Glutamatergic neuron (in vitro differentiated cells): ENCODE measurements around the gene MDN1. TPM values are rescaled to one million over a fixed set of nuclear protein-coding genes. Genes with fewer than 3 reads are reported as not detected.
A peak's percentile ranks its signal among the peaks of the same experiment; 100 is the strongest.

ENCODE experiments used
- DNase-seq: peaks from one replicate; pipeline ENCODE4 v3.0.0; 2022
- H3K27ac Mint-ChIP-seq: one replicate; pipeline ENCODE4 v1.8.0; 2020; ENCODE audit warnings: mild to moderate bottlenecking, mixed read lengths, inconsistent platforms; ENCODE audit not compliant: unreplicated experiment
- H3K27me3 Mint-ChIP-seq: one replicate; pipeline ENCODE4 v1.8.0; 2020; ENCODE audit warnings: mild to moderate bottlenecking, moderate library complexity, mixed read lengths, inconsistent platforms; ENCODE audit not compliant: unreplicated experiment
- H3K36me3 Mint-ChIP-seq: one replicate; pipeline ENCODE4 v1.8.0; 2020; ENCODE audit warnings: mild to moderate bottlenecking, mixed read lengths, inconsistent platforms; ENCODE audit not compliant: unreplicated experiment
- H3K4me1 Mint-ChIP-seq: one replicate; pipeline ENCODE4 v1.8.0; 2020; ENCODE audit warnings: mild to moderate bottlenecking, low read depth, mixed read lengths, inconsistent platforms; ENCODE audit not compliant: unreplicated experiment
- H3K4me3 Mint-ChIP-seq: one replicate; pipeline ENCODE4 v1.8.0; 2020; ENCODE audit warnings: mild to moderate bottlenecking, mixed read lengths, inconsistent platforms; ENCODE audit not compliant: unreplicated experiment
- H3K9me3 Mint-ChIP-seq: one replicate; pipeline ENCODE4 v1.8.0; 2020; ENCODE audit warnings: mild to moderate bottlenecking, moderate library complexity, mixed read lengths, inconsistent platforms; ENCODE audit not compliant: unreplicated experiment
- CTCF ChIP-seq: fragments of 200-600 bp; sonication (generic); IDR thresholded peaks from one replicate; pipeline ENCODE4 v1.5.0; 2021; ENCODE audit not compliant: partially characterized antibody, unreplicated experiment
- long read RNA-seq: library from polyadenylated mRNA; unstranded; transcript quantifications from one replicate; pipeline ENCODE4 v2.0.0, GENCODE V29; 2020; ENCODE audit not compliant: unreplicated experiment
- total RNA-seq: library from RNA; stranded (reverse); fragmentation: NEBNext Ultra II Directional; extraction: Animal tissue kit (Norgen Biotek cat#: 25700); gene quantifications from one replicate; pipeline ENCODE4 v1.2.1, GENCODE V29; 2021; ENCODE audit not compliant: unreplicated experiment

Gene MDN1
- total RNA-seq = 39.2 TPM
- long read RNA-seq, partial matches to known transcripts = 5 of 7 reads
- long read RNA-seq, other reads (novel, unspliced or antisense) = 2 of 7 reads

GRCh38 chr6:89819336-89820130, at the start of gene MDN1:
Gene MDN1 (minus strand): TSS chr6:89819794. CDS start chr6:89819607, 187 bp downstream.
- peak; percentile 93 for DNase-seq
- peaks cover 4% of the 10 kb centered on the region for H3K4me1 Mint-ChIP-seq
- TF ChIP-seq CTCF = no peak
- no peaks in the 10 kb centered on the region for H3K27me3 Mint-ChIP-seq
- peaks cover 3% of the 10 kb centered on the region for H3K9me3 Mint-ChIP-seq
- peak within 1 kb of the TSS; percentile 91 for H3K4me3 Mint-ChIP-seq
- H3K27ac Mint-ChIP-seq = peak within 1 kb of the TSS; percentile 76
- no peaks in the 10 kb centered on the region for H3K36me3 Mint-ChIP-seq

GRCh38 chr6:89866024-89866678, 46.6 kb upstream of the MDN1 start:
- no peak overlapping the region for H3K4me3 Mint-ChIP-seq
- H3K4me1 Mint-ChIP-seq = no peaks in the 10 kb centered on the region
- peaks cover 3% of the 10 kb centered on the region for H3K9me3 Mint-ChIP-seq
- no peak for TF ChIP-seq CTCF
- no peak overlapping the region for H3K27ac Mint-ChIP-seq
- DNase-seq = no peak
- no peaks in the 10 kb centered on the region for H3K27me3 Mint-ChIP-seq
- peaks cover 15% of the 10 kb centered on the region for H3K36me3 Mint-ChIP-seq

- Mint-ChIP-seq H3K27ac (no peak overlapping the region), H3K9me3 (peaks cover 3% of the 10 kb centered on the region), H3K36me3 (peaks cover 7% of the 10 kb centered on the region), H3K27me3 (no peaks in the 10 kb centered on the region), H3K4me3 (no peak overlapping the region), H3K4me1 (no peaks in the 10 kb centered on the region)
- TF ChIP-seq CTCF = no peak
- DNase-seq = no peak
Measured at GRCh38 chr6:89862698-89863097, 43.1 kb upstream of the MDN1 start.

- Mint-ChIP-seq H3K4me1 (no peaks in the 10 kb centered on the region), H3K27me3 (no peaks in the 10 kb centered on the region), H3K36me3 (peaks cover 6% of the 10 kb centered on the region), H3K9me3 (peaks cover 3% of the 10 kb centered on the region), H3K4me3 (no peak overlapping the region), H3K27ac (no peak overlapping the region)
- DNase-seq = no peak
- TF ChIP-seq CTCF = no peak
Measured at GRCh38 chr6:89862273-89862672, 42.7 kb upstream of the MDN1 start.

- DNase-seq = no peak
- H3K27me3 Mint-ChIP-seq = no peaks in the 10 kb centered on the region
- H3K4me1 Mint-ChIP-seq = no peaks in the 10 kb centered on the region
- no peak overlapping the region for H3K27ac Mint-ChIP-seq
- H3K9me3 Mint-ChIP-seq = peaks cover 2% of the 10 kb centered on the region
- no peak overlapping the region for H3K4me3 Mint-ChIP-seq
- no peak for TF ChIP-seq CTCF
- no peaks in the 10 kb centered on the region for H3K36me3 Mint-ChIP-seq
Measured at GRCh38 chr6:89859744-89860143, 40.1 kb upstream of the MDN1 start.
